NCI-H82 treated with DMSO at 0.1 percent for 48 hours (cell line): ENCODE measurements around the gene PPFIA1.
"Not testable (repeated sequence)": the region's sequence is repeated elsewhere in the genome, so short reads cannot be mapped to it uniquely, and the experiment has no call there.

Experiments used
- DNase-seq: peaks from one replicate; lab custom pipeline; 2025; ENCODE audit not compliant: unreplicated experiment; lab: John Stamatoyannopoulos, UW

The PPFIA1 gene

DNA sequence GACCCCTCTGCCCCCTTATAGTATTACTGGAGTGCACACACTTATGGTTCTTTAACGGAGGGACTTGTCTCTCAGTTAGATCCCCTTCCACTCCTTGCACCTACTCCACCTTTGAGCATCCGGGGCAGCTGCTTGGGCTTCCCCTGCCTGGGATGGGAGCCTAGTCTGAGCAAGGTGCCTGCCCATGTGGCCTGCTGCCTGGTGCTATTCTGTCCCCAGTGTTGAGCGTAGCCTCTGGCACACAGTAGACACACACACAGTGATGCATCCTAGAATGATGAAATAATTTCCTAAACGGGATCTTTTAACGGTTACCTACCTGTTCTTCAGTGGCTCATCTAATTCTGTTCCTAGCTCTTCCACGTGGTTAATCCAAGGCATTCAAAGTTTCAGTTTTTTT lies 22.4 kb downstream of the PPFIA1 start:
- DNase-seq: no peak

DNA sequence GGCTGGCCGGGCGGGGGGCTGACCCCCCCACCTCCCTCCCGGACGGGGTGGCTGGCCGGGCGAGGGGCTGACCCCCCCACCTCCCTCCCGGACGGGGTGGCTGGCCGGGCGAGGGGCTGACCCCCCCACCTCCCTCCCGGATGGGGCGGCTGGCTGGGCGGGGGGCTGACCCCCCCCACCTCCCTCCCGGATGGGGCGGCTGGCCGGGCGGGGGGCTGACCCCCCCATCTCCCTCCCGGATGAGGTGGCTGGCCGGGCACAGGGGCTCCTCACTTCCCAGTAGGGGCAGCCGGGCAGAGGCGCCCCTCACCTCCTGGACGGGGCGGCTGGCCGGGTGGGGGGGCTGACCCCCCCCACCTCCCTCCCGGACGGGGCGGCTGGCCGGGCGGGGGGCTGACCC lies 24.7 kb downstream of the PPFIA1 start:
- not testable (repeated sequence) for DNase-seq

DNA sequence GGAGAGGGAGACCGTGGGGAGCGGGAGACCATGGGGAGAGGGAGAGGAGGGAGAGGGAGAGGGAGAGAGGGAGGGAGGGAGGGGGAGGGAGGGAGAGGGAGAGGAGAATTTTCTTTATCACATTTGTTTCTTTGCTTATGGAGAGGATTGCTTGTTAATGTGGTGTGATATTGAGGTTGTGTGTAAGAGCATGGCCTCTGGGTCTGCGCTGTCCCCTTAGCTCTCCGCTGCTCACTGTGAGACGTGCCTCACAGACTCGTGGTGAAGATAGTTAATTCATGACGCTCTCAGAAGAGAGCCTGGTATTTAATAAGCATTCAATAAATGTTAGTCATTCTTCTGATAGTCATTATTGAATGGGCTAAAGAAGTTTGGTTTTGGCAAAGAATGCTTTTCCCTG lies 26.2 kb downstream of the PPFIA1 start:
- DNase-seq: no peak

DNA sequence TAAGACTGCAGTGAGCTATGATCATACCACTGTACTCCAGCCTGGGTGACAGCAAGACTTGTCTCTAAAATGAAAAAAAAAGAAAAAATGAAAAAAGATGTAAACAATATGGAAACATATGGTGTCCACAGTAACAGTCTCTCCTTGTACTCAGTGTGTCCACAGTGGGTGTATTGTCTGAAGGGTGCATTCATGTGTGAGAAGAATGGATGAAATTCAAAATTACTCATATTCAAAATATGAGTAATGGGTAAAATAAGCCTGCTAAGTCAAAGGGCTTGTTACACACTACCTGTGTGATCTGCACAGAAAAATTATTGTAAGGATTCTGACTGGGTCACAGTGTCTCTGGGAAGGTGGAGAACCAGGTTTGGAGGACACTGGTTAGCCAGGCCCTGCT lies 26.9 kb downstream of the PPFIA1 start:
- no peak for DNase-seq

DNA sequence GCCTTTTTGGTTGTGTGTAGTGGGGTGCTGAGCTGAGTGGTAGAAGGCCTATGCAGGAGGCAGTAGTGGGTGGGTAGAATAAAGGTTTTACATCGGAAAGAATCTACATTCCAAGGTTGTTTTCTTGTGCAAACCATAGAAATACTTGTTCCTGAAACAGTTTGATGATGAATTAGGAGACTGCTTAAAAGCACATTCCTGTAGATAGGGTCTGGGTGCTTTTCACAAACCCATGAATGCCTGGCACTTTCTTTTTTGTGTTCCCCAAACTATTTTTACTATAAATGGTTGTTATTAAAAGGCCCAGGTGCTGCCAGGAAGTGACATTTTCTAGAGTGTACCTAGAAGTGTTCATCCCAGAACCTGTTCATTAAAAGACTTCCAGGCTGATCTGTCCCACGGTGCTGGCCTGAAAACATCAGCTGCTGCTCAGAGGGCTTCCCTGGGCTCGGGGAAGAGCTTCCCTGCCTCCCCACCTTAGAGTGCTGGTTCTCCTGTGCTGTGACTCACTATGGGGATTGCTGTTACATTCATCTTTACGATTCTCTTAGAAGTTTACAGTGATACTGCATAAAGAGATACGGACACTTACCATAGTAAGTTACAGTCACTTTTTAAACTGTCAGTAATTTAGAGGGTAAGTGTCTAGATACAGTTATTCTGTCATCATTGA lies 27.9 kb downstream of the PPFIA1 start:
- DNase-seq: no peak

DNA sequence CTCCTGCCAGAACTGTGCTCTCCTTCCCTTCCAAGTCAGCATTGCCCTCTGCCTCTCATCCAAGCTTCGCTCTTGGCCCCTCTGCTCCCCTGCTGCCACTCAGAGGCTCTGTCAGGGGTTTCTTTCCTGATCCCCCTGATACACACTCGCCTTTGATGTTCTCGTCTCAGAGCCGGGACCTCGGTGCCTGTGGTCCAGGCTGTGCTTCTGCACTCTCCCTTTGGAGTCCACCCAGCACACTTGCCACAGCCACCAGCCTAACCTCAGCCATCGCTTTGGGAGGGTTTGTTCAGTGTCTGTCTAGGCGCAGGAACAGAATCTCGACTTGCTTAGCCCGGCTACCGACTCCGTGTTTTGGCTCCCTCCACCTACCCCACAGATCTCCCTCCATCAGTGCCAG lies 29.1 kb downstream of the PPFIA1 start:
- DNase-seq: no peak

DNA sequence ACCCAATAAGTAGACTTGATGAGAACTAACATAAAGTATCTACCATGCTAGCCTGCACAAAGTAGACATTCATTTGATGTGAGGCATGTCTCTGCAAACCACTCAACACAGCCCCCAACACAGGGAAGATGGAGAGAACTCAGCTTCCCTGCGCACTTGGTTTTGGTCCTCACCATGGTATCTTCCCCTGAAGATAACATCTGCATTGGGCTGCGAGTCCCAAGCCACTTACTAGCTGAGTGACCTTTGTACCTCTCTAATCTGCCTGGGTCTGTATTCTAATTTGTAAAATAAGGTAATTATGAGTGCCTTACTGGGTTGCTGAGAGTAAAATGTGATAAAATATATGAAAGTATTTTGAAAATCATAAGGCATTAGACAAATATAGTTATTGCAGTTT lies 30.7 kb downstream of the PPFIA1 start:
- no peak for DNase-seq

DNA sequence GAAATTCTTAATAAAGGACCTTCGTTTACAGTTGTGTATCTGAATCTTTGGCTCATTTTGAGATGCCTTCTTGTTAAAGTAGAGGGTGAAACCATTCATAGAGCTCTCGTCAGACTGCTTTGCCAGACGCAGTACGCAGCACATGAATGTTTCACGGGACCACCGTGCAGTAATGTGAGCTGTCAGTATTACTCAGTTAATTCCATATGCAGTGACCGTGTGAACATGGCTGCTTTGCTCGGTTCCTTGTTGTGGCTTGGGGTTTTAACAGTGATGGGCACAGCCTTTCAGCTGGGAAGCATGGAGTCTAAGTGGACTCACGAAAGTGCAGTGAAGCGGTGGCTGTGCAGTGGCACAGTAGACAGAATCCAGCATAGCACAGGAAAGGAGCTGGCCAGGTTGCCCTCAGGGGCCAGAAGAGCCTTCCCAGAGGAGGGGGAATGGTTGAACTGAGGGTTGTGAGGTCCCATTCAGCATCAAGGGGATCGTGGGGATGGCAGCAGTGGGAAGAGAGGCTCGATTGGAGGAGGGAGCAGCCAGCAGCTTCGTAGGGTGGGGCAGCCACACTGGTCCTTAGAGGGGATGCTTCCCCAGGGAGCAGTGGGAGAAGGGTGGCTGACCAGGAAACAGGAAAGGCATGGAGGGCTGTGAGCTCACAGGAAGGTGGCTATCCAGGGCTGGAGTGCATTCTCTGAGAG lies 31.4 kb downstream of the PPFIA1 start:
- no peak for DNase-seq

DNA sequence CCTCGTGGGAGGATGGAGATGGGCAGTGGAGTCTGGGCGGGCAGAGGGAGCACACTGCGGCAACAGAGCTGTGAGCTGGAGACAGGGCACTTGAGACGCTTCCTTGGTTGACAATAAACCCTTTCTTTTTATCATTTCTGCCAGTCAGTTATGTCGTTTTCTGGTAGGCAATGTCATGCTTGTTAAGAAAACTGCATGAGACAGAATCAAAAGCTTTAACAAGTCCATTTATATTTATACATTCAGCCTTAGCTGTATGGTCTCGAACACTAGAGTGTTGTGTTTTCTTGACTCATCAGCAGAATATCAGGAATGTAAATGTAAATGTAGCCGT lies 31.9 kb downstream of the PPFIA1 start:
- DNase-seq: no peak

DNA sequence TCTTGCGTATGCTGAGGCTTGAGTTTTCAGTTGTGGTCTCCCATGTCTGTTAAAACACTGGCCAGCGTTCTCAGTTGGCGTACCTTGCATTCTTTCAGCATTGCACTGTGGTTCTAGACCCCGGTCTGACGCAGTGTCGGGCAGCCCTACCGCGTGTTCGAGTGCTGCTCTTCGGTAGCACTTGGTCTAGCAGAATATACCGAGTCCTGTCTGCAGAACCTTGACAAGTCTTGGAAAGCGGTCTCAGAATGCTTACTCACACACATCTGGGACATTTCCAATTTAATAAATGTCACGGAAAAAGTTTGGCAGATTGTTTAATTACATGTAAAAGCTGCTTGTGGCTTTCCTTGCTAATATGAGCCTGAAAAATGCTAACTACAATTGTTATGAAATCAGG lies 32.6 kb downstream of the PPFIA1 start:
- DNase-seq: no peak

DNA sequence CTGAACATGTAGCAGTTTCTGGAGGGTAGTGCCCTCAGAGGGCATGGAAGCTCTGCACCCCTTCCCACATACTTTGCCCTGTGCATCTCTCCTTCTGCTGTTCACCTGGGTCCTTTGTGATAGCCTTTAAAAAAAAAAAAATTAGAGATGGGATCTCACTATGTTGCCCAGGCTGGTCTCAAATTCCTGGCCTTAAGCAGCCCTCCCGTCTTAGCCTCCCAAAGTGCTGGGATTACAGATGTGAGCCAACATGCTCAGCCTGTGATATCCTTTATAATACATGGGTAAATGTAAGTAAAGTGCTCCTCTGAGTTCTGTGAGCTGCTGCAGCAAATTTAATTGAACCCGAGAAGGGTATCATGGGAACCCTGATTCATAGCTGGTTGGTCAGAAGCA lies 33.7 kb downstream of the PPFIA1 start:
- DNase-seq: no peak

DNA sequence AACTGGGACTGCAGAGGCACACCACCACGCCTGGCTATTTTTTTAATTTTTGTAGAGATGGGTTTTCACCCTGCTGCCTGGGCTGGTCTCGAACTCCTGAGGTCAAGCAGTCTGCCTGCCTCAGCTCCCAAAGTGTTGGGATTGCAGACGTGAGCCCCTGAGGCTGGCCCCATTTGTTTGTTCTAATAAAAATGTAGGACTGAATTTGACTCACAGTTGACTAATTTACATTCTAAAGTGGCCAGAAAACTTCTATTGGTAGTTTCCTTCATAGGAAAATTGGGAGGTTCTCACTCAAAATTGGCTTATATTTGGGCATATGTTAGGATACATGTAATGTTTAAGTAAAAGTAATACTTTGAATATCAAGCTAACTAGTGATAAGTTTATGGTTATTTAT lies 35.0 kb downstream of the PPFIA1 start:
- DNase-seq: no peak

DNA sequence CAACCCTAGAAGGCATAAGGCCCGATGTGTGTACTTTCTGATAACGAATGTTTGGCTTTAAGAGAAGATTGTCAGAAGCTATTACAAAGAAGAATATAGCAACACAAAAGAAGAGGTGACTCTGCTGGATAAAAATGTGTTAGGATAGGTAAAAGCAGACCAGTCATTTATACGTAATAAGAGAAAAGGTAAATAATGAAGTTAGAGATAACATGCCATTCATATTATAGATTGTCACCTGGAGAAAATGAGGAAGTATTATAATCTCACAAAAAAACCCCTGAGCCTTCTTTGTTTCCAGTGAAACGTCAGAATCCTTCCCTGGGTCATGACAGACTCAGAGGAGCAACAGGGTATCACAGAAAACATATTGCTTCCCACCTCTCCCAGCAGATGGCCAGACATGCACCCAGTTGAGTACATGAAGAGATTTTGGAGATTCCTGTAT lies 36.1 kb downstream of the PPFIA1 start:
- no peak for DNase-seq

DNA sequence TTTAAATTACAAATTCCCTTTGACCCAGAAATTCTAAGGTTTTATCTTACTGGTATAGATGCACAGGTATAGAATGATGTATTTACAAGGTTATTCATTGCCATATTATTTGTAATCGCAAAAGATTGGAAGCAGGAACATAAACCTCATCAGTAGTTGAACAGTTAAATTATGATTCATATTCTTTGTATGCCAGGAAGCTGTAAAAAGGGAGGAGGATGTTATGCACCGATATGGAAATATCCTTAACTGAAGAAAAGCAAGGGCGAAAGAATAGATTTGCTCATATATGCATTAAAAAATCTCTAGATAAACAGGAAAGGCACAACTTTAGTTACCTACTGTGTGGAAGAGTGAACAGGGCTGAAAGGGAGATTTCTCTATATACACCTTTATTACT lies 36.7 kb downstream of the PPFIA1 start:
- DNase-seq: no peak

DNA sequence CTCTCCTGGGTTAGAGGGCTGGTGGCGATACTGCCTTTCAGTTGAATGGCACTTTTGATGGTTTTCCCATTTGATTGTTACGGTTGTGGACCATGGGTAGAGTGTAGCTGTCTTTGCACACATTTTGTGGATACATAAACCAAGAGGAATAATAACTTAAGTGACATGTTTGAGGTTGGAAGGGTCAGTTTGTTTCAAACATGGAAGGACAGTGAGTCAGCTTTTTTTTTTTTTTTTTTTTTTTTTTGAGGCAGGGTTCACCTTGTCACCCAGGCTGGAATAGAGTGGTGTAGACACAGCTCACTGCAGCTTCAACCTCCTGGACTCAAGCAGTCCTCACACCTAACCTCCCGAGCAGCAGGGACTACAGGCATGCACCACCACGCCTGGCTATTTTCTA lies 41.1 kb downstream of the PPFIA1 start:
- DNase-seq: no peak

DNA sequence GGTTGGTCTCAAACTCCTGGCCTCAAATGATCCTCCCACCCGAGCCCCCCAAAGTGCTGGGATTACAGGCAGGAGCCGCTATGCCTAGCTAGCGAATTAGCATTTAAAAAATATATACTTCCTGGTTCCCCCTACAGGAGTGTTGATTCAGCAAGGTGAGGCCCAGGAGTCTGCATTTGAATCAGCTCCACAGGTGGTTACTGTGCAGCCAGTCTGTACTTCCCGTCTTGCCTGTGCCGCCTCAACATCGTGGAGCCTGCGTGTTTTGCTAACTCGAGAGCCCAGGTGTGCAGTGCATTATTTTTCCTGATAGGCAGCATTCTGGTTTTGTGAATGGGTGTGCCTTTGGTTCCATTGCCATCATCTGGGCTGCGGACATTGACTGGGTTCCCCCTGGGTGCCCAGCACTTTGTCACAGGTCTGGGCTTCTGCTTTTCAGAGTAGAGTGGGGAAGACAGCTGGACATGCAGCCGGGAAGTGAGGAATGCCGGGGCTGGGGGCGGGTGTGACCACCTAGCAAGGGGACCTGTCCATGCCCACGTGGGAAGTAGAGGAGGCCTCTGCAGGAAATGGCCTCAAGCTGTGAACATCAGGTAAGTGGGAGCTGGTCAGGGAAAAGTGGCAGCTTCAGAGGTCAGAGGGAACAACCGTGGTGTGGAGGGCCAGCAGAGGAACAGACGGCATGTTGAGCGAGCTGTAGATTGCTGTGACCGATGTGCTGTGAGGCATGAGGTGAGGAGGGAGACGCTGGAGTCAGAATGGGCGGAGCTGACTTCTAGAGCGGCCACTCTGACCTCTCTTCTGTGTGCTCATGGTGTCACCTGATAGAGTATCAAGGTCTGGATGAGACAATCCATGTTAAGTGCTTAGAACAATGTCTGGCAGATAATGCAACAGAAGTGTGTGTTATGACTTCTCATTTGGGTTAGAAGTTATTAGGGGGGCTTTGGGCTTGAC lies 42.2 kb downstream of the PPFIA1 start:
- no peak for DNase-seq

DNA sequence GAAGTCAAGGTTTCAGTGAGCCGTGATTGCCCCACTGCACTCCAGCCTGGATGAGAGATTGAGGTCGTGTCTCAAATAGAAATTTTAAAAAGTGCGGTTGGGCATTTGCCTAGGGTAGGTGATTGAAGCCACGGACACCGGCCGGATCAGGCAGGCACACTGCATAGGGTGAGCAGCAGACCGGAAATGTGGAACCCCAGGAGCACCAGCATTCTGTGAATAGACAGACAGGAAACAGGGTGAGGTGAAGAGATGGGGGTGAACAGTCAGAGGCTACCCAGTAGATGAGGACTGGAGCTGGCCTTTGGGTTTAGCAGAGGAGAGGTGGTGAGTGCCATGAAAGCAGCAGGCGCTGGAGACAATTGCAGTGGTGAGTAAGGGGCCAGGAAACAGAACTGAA lies 43.5 kb downstream of the PPFIA1 start:
- no peak for DNase-seq

DNA sequence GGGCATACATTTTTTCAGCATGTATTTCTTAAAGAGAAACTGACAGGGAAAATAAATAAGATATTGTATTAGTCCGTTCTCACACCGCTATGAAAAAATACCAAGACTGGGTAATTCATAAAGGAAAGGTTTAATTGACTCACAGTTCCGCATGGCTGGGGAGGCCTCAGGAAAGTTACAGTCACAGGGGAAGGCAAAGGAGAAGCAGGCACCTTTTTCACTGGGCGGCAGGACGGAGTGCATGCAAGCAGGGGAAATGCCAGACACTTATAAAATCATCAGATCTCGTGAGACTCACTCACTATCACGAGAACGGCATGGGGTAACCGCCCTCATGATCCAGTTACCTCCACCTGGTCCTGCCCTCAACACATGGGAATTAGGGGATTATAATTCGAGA lies 44.2 kb downstream of the PPFIA1 start:
- DNase-seq: no peak

DNA sequence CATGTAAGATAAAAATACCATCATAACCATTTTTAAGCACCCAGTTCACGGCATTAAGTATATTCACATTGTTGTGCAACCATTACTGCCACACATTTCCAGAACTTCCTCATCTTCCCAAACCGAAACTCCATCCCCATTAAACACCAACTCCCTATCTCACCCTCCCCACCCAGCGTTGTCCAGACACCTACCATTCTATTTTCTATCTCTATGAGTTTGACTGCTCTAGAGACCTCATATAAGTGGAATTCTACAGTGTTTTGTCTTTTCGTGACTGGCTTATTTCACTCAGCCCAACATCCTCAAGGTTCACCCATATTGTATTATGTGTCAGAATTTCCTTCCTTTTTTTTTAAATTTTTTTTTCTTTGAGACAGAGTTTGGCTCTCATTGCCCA lies 45.2 kb downstream of the PPFIA1 start:
- DNase-seq: no peak

DNA sequence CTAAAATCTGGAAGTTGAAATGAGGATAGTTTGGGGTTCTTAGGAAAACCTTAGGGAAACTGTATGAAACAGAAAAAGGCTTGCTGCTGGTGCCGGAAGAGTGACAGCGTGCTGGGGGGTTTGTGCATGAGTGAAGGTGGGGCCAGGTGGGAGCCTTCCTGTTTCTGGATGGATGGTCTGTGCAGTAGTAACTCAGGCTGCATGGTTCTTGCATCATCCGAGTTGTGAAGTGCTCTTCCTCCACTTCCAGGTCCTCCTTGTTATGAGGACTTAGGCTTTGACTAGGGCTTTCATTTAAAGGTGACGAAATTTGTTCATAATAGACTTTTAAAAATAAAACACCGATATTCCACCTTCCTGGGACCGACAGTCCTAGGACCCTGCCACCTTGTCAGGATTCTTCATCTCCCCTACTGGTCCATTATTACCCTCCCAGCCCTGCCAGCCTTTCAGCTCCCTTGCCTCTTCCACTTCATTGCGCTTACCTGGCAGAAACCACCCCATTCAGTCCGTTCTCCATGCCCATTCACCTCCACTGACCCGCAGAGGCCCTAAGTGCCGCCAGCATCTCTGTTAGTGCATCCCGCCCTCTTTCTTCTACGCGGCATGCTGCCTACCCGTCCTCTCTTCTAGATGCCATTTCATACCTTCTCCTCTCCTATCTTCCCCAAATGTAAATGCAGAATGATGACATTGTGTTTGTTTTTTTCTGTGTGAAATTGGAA lies 47.3 kb downstream of the PPFIA1 start:
- no peak for DNase-seq

DNA sequence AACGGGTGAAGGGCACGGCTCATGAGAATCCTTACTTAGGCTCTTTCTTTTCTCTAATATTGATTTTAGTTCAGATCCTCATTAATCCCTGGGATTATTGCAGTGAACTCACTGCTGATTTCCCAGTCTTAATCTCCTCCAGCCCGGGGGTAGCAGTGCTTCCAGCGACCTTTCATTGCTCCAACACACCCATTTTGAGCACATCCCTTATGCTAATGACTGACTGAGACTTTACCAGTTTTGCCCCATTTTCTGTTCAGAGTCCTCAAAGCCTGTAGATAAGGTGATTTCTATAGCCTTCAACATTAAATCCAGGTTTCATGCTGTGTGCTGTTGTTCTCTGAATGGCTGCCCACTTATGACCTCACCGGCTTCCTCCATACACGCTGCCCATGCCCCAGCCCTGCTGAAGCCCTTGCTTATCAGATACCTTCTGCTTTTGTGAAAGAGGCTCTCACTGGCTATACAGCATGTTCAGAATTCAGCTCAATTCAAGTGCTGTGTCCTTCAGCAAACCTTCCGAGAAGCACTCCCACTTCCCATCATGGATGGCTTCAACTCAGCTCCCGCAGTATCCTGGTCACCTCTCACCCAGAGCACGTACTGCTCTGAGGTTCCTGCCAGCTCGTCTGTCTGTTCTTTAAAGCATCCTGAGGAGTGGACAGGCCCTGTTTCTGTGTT lies 49.0 kb downstream of the PPFIA1 start:
- no peak for DNase-seq
